Measurements from ENCODE around the gene MX2.
A peak's percentile ranks its signal among the peaks of the same experiment; 100 is the strongest.

MX2 gene

GRCh38 chr21:41397471-41397891, 35.7 kb downstream of the MX2 start:
- intact Hi-C loops (cut with micrococcal nuclease): loop anchor here (2.0 kb wide), 1 partner anchor 37 kb away; no protein-coding TSS in a partner anchor

GRCh38 chr21:41398251-41398650, 36.4 kb downstream of the MX2 start:
- peaks cover 47% of the 10 kb centered on the region for H3K4me1 Mint-ChIP-seq (ENCODE audit: low read depth)
- peak overlapping the region; percentile 81 for H3K27ac Mint-ChIP-seq
- no peaks in the 10 kb centered on the region for H3K27me3 Mint-ChIP-seq
- peaks cover 71% of the 10 kb centered on the region for H3K36me3 Mint-ChIP-seq (ENCODE audit: low read depth)
- no peaks in the 10 kb centered on the region for H3K9me3 Mint-ChIP-seq
- H3K4me3 Mint-ChIP-seq: no peak overlapping the region
- intact Hi-C loops (cut with micrococcal nuclease): no loop called here

More at GRCh38 chr21:41397471-41397891, 35.7 kb downstream of the MX2 start:
- Mint-ChIP-seq H3K27me3 (no peaks in the 10 kb centered on the region), H3K36me3 (ENCODE audit: low read depth) (peaks cover 66% of the 10 kb centered on the region), H3K4me1 (ENCODE audit: low read depth) (peaks cover 47% of the 10 kb centered on the region), H3K9me3 (no peaks in the 10 kb centered on the region), H3K4me3 (no peak overlapping the region), H3K27ac (peak overlapping the region; percentile 81)

DNA sequence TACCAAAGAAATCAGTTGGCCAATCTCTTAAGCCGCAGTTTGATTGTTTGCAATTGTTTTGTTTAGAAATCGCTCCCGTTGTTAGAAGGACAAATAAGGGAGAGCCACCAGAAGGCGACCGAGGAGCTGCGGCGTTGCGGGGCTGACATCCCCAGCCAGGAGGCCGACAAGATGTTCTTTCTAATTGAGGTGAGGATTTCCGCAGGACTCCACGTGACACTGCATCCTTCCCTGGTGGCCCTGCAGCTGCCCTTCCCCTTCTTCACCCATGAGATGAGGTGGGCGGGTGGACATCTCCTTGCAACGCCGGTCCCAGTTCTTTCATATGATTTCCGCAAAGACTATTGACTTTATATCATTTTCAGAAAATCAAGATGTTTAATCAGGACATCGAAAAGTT, 37.0 kb downstream of the MX2 start:
- intact Hi-C loops (cut with micrococcal nuclease): no loop called here
- peaks cover 71% of the 10 kb centered on the region for H3K36me3 Mint-ChIP-seq (ENCODE audit: low read depth)
- H3K27ac Mint-ChIP-seq: no peak overlapping the region
- H3K4me3 Mint-ChIP-seq: no peak overlapping the region
- H3K9me3 Mint-ChIP-seq: no peaks in the 10 kb centered on the region
- peaks cover 42% of the 10 kb centered on the region for H3K4me1 Mint-ChIP-seq (ENCODE audit: low read depth)
- H3K27me3 Mint-ChIP-seq: no peaks in the 10 kb centered on the region

DNA sequence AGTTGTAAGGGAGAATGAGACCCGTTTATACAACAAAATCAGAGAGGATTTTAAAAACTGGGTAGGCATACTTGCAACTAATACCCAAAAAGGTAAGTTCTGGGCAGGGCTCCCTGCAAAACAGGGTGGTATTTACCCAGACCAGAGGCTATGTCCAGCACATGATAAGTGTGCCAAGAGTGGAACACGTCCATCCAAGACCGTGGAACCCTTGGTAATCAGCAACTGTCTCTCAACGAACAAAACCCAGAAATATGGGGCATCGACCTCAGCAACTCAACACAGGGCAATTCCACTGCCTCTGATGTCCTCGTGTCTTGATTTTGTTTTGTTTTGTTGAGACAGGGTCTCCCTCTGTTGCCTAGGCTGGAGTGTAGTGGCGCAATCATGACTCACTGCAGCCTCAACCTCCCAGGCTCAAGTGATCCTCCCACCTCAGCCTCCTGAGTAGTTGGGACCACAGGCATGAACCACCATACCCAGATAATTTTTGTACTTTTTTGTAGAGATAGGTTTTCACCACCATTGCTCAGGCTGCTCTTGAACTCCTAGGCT, 37.5 kb downstream of the MX2 start:
- Mint-ChIP-seq H3K27ac (no peak overlapping the region), H3K27me3 (no peaks in the 10 kb centered on the region), H3K4me1 (ENCODE audit: low read depth) (peaks cover 39% of the 10 kb centered on the region), H3K36me3 (ENCODE audit: low read depth) (peaks cover 71% of the 10 kb centered on the region), H3K4me3 (no peak overlapping the region), H3K9me3 (no peaks in the 10 kb centered on the region)
- intact Hi-C loops (cut with micrococcal nuclease): no loop called here

DNA sequence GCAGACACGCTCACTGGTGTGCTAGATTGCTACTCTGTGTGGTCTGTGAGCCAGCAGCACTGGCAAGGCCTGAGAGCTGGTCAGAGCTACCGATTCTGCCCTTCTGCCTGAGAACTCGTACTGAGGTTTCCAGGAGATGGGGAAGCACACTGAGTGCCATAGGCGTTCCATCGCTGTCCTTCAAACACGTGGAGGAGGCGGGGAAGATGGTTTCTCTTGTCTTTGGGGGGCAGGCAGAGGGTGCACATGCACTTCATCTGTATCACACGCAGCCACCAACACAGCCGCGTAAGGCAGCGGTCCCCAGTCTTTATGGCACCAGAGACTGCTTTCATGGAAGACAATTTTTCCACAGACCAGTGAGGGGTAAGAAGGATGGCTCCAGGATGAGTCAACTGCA, 40.4 kb downstream of the MX2 start:
- Mint-ChIP-seq H3K27me3 (no peaks in the 10 kb centered on the region), H3K36me3 (ENCODE audit: low read depth) (peaks cover 76% of the 10 kb centered on the region), H3K9me3 (no peaks in the 10 kb centered on the region), H3K4me1 (ENCODE audit: low read depth) (peaks cover 35% of the 10 kb centered on the region), H3K27ac (no peak overlapping the region), H3K4me3 (no peak overlapping the region)
- intact Hi-C loops (cut with micrococcal nuclease): no loop called here

- H3K4me1 Mint-ChIP-seq (ENCODE audit: low read depth): peaks cover 30% of the 10 kb centered on the region
- H3K36me3 Mint-ChIP-seq (ENCODE audit: low read depth): peaks cover 82% of the 10 kb centered on the region
- intact Hi-C loops (cut with micrococcal nuclease): no loop called here
- no peaks in the 10 kb centered on the region for H3K27me3 Mint-ChIP-seq
- H3K27ac Mint-ChIP-seq: no peak overlapping the region
- H3K4me3 Mint-ChIP-seq: no peak overlapping the region
- H3K9me3 Mint-ChIP-seq: no peaks in the 10 kb centered on the region
These were observed 41.0 kb downstream of the MX2 start for GRCh38 chr21:41402796-41403195.

- Mint-ChIP-seq H3K27ac (no peak overlapping the region), H3K36me3 (ENCODE audit: low read depth) (peaks cover 87% of the 10 kb centered on the region), H3K4me1 (ENCODE audit: low read depth) (peaks cover 27% of the 10 kb centered on the region), H3K9me3 (no peaks in the 10 kb centered on the region), H3K27me3 (no peaks in the 10 kb centered on the region), H3K4me3 (no peak overlapping the region)
- intact Hi-C loops (cut with micrococcal nuclease): no loop called here
These were observed 41.5 kb downstream of the MX2 start for GRCh38 chr21:41403331-41403730.

DNA sequence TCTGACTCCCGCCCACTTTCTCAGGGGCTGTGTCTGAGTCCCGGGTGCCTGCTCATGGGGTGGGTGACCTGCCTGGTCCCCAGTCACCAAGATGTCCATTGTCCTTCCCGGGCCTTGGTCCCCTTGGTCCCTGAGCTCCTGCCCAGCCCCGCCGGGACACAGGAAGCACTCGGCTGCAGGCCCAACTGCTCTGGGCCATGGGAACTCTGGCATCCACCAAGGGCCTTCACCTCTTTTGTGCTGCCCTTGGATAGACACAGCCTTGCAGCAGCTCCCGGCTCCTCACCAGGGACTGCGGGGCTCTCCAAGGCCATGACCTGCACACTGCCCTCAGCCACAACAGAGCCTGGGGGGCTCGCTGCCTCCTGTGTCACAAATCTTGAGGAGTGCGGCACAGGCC, 42.1 kb downstream of the MX2 start:
- Mint-ChIP-seq H3K9me3 (no peaks in the 10 kb centered on the region), H3K27me3 (no peaks in the 10 kb centered on the region), H3K27ac (peak overlapping the region; percentile 56), H3K4me3 (no peak overlapping the region), H3K4me1 (ENCODE audit: low read depth) (peaks cover 27% of the 10 kb centered on the region), H3K36me3 (ENCODE audit: low read depth) (peaks cover 89% of the 10 kb centered on the region)
- intact Hi-C loops (cut with micrococcal nuclease): no loop called here

GRCh38 chr21:41405321-41405720, 43.5 kb downstream of the MX2 start:
- H3K9me3 Mint-ChIP-seq: no peaks in the 10 kb centered on the region
- peaks cover 27% of the 10 kb centered on the region for H3K4me1 Mint-ChIP-seq (ENCODE audit: low read depth)
- H3K36me3 Mint-ChIP-seq (ENCODE audit: low read depth): peaks cover 89% of the 10 kb centered on the region
- H3K4me3 Mint-ChIP-seq: no peak overlapping the region
- intact Hi-C loops (cut with micrococcal nuclease): no loop called here
- H3K27ac Mint-ChIP-seq: peak overlapping the region; percentile 49
- H3K27me3 Mint-ChIP-seq: no peaks in the 10 kb centered on the region

- Mint-ChIP-seq H3K4me1 (ENCODE audit: low read depth) (peaks cover 38% of the 10 kb centered on the region), H3K9me3 (no peaks in the 10 kb centered on the region), H3K36me3 (ENCODE audit: low read depth) (peaks cover 81% of the 10 kb centered on the region), H3K4me3 (no peak overlapping the region), H3K27ac (no peak overlapping the region), H3K27me3 (no peaks in the 10 kb centered on the region)
- intact Hi-C loops (cut with micrococcal nuclease): no loop called here
These were observed 44.5 kb downstream of the MX2 start for GRCh38 chr21:41406340-41406739.

- no peaks in the 10 kb centered on the region for H3K9me3 Mint-ChIP-seq
- peaks cover 67% of the 10 kb centered on the region for H3K36me3 Mint-ChIP-seq (ENCODE audit: low read depth)
- no peak overlapping the region for H3K27ac Mint-ChIP-seq
- no peak overlapping the region for H3K4me3 Mint-ChIP-seq
- H3K4me1 Mint-ChIP-seq (ENCODE audit: low read depth): peaks cover 45% of the 10 kb centered on the region
- intact Hi-C loops (cut with micrococcal nuclease): no loop called here
- no peaks in the 10 kb centered on the region for H3K27me3 Mint-ChIP-seq
These were observed 46.0 kb downstream of the MX2 start for GRCh38 chr21:41407541-41408460.

DNA sequence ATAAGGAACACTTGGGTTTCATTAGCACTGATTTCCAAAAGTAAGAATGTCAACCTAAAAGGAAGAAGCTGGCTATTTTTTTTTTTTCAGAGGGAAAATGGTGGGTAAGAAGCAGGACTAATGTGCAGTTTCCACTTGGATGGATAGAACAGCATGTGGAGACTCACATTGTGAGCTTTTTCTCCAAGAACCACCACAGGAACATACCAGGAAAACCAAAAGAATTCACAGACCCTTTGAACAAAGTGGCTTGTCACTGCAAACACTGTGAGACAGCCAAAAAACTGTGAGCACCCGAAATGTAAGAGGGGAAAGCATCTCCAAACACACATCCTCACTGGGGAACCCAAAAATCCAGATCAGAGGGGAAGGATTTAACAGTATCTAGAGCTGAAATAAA, 48.5 kb downstream of the MX2 start:
- no peak overlapping the region for H3K4me3 Mint-ChIP-seq
- no peaks in the 10 kb centered on the region for H3K27me3 Mint-ChIP-seq
- peaks cover 32% of the 10 kb centered on the region for H3K4me1 Mint-ChIP-seq (ENCODE audit: low read depth)
- H3K27ac Mint-ChIP-seq: no peak overlapping the region
- H3K36me3 Mint-ChIP-seq (ENCODE audit: low read depth): peaks cover 43% of the 10 kb centered on the region
- no peaks in the 10 kb centered on the region for H3K9me3 Mint-ChIP-seq
- intact Hi-C loops (cut with micrococcal nuclease): no loop called here

DNA sequence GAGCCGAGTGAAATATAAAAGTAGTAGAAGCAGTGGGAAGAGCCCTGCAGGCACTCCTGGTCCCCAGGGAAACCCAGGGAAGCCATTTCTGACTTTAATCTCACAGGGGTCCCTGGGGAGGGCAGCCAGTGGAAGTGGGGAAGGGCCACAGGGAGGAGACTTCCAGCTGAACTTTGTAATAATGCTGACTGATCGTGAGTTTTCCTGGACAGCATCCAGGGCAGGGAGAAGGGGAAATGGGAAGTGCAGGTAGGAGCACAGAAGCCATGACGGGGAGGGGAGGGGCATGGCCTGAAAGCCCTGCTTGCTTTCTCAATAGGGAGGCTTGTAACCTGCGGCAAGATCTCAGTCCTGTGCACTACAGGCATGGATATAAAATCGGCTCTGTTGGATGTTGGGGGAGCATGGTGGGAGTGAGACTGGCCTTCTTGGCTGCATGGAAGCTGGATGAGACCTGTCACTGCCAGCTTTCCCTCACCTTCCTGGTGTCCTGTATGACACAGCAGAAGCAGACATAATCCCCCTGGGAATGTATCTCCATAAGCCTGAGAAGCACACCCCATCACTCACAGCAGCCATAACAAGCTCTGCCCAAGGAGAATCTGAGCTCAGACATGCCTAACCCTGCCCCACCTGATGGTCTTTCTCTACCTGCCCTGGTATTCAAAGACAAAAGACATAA, 49.1 kb downstream of the MX2 start:
- H3K4me1 Mint-ChIP-seq (ENCODE audit: low read depth): peaks cover 26% of the 10 kb centered on the region
- H3K36me3 Mint-ChIP-seq (ENCODE audit: low read depth): peaks cover 43% of the 10 kb centered on the region
- intact Hi-C loops (cut with micrococcal nuclease): no loop called here
- H3K27ac Mint-ChIP-seq: no peak overlapping the region
- H3K4me3 Mint-ChIP-seq: no peak overlapping the region
- no peaks in the 10 kb centered on the region for H3K27me3 Mint-ChIP-seq
- H3K9me3 Mint-ChIP-seq: no peaks in the 10 kb centered on the region

- Mint-ChIP-seq H3K27me3 (no peaks in the 10 kb centered on the region), H3K4me3 (no peak overlapping the region), H3K36me3 (ENCODE audit: low read depth) (peaks cover 36% of the 10 kb centered on the region), H3K9me3 (no peaks in the 10 kb centered on the region), H3K4me1 (ENCODE audit: low read depth) (peaks cover 20% of the 10 kb centered on the region), H3K27ac (no peak overlapping the region)
- intact Hi-C loops (cut with micrococcal nuclease): no loop called here
These were observed 49.7 kb downstream of the MX2 start for GRCh38 chr21:41411449-41412089.

Data from dendritic cell treated with granulocyte-macrophage colony-stimulating factor and Interleukin-4, amounts not matched to agents 40 ng/mL and 50 ng/mL, for 4 days (primary cell).